Peyer's patch (tissue), 4 donors: ENCODE measurements around the gene ASCC2.

Experiments
- CTCF ChIP-seq, 6 experiments: fragments of 450-650 bp in 4 of 6; fragments of 200-600 bp in 2 of 6; sonication (generic) in 1 of 6; IDR thresholded peaks; one replicate each; pipeline ENCODE4 v1.5.1; 2017 to 2019; ENCODE audit warnings: antibody characterized with exemption in 6 of 6, mild to moderate bottlenecking in 3 of 6, moderate library complexity in 1 of 6
- POLR2A ChIP-seq, 2 donors: fragments of 450-650 bp; IDR thresholded peaks; one replicate each; pipeline ENCODE4 v1.5.1; 2017; ENCODE audit warnings: antibody characterized with exemption in 2 of 2, mild to moderate bottlenecking in 2 of 2, moderate library complexity in 2 of 2

DNA sequence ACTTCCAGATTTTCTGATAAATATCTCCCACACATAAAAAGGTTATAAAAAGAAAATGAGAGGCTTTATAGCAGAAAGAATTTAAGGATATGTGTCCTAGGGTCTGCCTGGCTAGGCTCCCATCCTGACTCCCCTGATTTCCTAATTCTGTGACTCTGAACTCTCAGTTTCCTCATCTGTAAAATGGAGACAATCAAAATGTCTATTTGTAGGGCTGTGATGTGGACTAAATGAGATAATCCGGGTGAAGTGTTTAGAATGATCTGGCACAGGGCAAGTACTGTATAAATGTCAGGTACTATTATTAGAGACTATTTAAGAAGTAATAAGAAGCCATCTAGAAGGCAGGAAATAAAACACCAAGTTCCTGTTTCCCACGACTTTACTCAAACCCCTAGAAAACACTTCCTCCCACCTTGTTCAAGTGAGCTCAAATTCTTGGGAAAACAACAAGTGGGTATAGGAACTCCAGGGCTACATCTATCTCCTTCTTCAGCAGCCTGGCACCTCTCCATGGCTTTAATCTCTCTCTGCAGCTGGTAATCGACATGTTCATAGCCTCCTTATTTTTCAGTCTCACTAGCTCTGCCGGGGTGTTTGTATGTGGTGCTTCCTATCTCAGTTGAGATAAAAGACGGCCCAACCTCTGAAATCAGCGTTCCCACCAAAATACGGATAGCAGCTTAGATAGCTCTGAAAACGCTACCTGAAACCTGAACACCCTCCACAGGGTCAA is 6.7 kb downstream of the ASCC2 start:
- TF ChIP-seq CTCF (IDR thresholded peaks at IDR 0.05) (no peak), POLR2A (IDR thresholded peaks at IDR 0.05) (no peak)
